GM18519 (cell line): Measurements from ENCODE around the gene ARL13B.
"Not testable (repeated sequence)": the region's sequence is repeated elsewhere in the genome, so short reads cannot be mapped to it uniquely, and the experiment has no call there.

Experiments
- ATAC-seq: cut with Tn5 transposase; IDR thresholded peaks from one replicate; pipeline ENCODE4 v1.9.1; 2021; ENCODE audit warnings: mild to moderate bottlenecking, moderate library complexity; ENCODE audit not compliant: unreplicated experiment, low FRiP score

The ARL13B gene

DNA sequence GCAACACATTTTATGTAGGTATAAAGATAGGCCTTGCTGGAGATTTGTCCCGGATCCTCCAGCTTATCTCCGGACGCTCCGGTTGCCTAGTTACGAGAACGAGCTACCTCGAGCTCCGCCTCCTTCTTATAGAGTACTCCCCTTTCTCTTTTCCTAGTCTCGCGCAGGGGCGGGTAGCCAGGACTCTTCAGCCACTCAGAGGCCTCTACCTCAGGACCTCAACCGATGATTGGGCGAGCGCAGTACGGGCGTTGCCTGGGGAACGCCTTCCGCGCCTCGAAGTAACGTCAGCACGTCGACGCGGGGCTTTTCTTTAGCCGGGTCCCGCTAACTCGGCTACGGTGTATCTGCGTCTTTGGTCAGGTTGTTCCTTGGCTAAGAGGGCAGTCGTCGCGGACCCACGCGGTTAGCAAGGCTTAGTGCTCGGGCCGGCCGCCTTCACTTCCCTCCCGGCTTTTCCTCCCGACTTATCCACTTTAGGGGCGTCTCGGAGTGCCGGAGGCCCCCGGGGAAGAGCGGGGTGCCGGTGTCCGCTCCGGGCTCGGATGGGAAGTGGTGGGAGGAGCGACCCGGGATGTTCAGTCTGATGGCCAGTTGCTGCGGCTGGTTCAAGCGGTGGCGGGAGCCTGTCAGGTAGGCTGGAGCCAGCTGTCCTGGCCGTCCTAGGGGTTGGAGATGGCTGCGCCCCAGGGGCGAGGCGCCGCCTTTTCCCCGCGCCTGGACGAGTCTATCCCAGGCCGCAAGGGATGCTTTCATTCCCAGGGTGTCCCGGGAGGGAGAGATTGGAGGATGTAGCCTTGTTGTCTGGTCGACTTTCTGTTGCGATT lies at the start of gene ARL13B:
Gene ARL13B (plus strand): TSS at position 306 of the 827 bp plus-strand sequence. CDS start 269 bp downstream, at position 575.
- ATAC-seq: peak; percentile 100

- no peak for ATAC-seq
Observed at GRCh38 chr3:93931597-93932229, 48.2 kb upstream of the ARL13B start.

DNA sequence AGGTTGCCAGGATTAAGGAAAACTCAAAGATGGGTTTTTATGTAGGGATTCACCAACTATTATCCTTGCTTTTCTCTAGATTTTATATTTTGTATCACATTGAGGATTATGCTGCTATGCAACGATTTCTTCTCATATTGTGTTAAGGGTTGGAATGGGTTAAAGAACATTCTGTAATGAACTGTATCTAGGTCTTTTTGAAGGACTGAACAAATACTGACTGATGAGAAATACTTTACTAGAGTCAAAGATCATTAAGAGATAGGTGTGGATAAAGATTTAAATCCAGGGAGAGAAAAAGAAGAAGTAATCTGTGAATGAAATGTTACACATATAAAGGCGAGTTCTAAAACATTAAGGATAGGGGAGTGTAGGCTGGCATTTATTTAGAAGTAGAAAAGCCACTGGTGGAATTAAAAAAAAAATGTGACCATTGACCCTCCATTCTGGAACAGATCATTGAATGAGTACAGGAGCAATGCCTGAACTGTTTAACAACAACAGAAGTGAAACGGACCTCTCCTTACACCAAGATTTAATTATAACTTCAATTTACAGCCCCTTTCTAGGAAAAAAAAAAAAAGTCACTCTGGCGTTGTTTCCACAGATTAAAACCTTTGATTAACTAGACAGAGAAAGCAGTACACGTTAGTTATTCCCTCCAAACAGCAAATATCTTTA lies 45.4 kb upstream of the ARL13B start:
- ATAC-seq: no peak

DNA sequence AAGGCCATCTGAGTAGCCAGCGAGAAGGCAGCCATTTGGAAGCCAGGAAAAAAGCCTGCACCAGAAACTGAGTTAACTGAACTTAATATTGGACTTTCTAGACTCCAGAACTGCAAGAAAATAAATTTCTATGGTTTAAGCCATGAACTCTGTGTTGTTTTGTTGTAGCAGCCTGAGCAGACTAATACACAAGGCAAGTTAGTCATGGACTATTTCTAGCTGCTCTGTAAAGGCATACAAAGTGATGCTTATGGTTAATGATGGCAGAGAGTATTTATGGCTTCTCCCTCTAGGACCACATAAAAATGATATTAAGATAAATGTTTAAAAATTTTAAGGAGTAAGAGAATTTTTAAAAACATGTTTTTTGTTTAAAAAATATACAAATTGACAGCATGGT lies 43.4 kb upstream of the ARL13B start:
- ATAC-seq: no peak

DNA sequence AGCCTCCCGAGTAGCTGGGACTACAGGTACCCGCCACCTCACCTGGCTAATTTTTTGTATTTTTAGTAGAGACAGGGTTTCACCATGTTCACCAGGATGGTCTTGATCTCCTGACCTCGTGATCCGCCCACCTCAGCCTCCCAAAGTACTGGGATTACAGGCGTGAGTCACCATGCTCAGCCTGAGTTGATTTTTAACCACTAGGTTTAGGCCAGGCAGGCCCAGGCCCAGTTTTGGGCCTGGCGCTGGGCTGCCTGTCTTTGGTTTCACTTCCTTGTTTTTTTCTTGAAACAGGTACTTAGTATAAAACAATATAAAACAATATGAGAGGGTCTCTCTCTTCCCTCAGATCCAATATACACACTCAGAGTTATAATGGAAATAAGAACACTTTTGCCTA lies 42.5 kb upstream of the ARL13B start:
- not testable (repeated sequence) for ATAC-seq

DNA sequence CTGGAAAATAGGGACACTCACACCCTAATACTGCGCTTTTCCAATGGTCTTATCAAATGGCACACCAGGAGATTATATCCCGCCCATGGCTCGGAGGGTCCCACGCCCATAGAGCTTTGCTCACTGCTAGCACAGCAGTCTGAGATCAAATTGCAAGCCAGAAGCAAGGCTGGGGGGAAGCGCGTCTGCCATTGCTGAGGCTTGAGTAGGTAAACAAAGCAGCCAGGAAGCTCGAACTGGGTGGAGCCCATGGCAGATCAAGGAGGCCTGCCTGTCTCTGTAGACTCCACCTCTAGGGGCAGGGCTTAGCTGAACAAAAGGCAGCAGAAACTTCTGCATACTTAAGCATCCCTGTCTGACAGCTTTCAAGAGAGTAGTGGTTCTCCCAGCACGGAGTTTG lies 30.0 kb upstream of the ARL13B start:
- ATAC-seq: not testable (repeated sequence)

DNA sequence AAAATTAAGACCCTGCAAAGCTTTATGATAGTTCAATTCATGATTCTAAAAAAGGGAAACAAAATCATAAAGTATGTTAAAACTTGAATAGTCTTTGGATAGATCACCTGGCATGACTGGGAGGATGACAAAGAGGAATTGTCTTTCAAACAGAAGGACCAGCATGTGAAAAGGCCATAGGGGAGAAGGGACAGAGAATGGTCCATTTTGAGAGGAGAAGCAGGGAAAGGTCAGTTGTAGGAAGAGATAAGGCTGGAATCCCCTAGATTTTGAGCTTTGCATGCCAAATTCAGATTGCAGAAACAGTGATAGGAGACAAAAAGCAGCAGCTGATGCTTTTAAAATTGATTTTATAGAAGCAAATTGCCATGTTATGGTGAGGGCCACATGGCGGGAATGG lies 18.9 kb upstream of the ARL13B start:
- no peak for ATAC-seq

- ATAC-seq: no peak
Observed at GRCh38 chr3:93961489-93961888, 18.5 kb upstream of the ARL13B start.

- no peak for ATAC-seq
Observed at GRCh38 chr3:93962798-93963197, 17.2 kb upstream of the ARL13B start.

DNA sequence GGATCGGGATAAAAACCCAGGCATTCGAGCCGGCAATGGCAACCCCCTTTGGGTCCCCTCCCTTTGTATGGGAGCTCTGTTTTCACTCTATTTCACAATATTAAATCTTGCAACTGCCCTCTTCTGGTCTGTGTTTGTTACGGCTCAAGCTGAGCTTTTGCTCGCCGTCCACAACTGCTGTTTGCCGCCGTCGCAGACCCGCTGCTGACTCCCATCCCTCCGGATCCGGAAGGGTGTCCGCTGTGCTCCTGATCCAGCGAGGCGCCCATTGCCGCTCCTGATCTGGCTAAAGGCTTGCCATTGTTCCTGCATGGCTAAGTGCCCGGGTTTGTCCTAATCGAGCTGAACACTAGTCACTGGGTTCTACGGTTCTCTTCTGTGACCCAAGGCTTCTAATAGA lies 14.8 kb upstream of the ARL13B start:
- not testable (repeated sequence) for ATAC-seq

DNA sequence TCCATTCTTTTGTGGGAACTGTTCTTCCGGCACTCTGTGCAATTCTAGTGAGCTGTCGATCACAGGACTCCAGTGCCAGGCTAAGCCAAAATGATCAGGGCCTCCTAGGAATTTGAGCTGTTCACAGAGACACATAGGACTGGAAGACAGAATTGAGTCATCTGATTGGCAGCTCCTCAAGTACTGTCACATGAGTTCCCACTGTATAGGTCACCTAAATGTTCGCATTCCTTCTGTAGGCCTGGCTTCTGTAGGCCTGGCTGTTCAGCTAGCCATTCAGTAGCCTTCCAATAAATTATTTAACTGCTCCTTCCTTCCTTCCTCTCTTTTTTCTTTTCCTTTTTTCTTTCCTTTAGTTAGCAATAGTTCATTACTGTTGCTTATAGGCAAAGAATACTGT lies 10.5 kb upstream of the ARL13B start:
- ATAC-seq: no peak

DNA sequence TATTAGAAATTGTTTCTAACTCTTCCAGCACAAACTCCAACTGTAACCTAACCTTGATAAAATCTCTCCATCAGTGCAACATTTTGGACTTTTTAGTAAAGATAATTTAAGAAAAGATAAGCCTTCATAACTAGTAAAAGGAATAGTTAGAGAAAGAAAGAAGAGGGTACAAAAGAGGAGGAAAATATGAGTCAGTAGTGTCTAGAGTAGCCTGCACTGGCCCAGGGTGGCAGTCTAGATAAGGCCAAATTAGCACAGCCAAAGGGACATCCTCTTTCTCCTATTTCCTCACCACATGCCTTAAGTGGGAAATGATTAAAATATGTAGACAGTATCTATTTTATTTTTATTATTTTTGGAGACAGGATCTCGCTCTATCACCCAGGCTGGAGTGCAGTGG lies 10.0 kb upstream of the ARL13B start:
- ATAC-seq: no peak

DNA sequence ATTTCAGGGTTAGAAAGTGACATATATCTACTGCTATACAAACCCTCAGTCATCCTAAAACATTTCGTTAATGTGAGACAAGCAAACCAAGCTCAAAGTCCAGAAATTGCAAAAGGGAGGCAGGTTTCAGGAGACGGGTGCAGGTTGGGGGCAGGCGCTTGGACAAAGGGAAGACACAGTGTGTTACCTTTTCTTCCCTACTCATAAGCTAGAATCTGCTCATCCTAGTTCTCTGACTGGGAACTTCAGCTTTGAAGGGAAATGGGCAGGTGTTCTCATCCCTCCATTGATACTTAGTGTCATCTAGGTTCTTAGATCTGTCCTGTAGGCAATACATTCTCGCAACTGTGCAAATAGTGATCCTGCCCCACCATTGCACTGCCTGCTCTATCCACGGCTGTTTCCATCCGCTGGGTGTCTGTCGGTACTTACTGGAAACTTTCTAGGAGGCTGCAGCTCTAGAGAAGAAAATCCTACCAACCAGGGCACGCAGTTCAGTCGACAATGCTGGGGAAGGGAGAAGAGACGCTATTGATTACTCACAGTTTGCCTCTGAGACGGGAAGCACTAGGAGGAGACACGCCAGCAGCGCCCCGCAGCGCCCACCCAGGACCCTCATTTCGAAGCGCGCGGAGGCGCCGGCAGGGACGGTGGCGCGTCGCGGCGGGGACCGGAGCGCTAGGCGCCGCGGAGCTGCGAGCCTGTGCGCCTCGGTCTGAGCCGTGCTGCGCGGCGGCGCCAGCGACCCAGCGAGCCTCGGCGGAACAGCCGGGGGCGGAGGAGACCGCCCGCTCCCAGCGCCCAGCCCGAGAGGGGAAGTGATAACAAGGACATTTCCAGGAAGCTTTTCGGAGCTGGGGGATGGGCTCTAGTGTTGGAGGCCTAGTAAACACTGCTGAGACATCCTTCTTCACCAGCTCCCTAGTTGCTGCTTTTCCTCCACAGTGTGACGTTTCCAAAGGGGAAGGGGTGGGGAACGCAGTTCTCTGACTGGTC lies 6.5 kb upstream of the ARL13B start, which contains the start of gene PROS1:
Gene PROS1 (minus strand): TSS at position 766 of the 996 bp plus-strand sequence. CDS start 147 bp downstream, at position 619.
- ATAC-seq: peak; percentile 65

DNA sequence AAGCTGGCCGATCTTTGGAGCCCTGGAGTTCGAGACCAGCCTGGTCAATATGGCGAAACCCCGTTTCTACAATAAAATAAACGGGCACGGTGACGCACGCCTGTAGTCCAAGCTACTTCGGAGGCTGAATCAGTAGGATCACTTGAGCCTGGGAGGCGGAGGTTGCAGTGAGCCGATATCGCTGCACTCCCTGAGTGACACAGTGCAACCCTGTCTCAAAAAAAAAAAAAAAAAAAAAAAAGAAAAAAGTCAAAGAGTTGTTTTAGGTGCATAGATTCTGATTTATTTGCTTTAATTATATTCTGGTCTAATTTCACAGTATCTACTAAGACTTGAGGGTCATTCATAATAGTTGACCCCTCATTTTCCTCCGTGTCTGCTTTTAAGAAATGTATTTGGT lies 1.7 kb downstream of the ARL13B start:
- ATAC-seq: no peak

DNA sequence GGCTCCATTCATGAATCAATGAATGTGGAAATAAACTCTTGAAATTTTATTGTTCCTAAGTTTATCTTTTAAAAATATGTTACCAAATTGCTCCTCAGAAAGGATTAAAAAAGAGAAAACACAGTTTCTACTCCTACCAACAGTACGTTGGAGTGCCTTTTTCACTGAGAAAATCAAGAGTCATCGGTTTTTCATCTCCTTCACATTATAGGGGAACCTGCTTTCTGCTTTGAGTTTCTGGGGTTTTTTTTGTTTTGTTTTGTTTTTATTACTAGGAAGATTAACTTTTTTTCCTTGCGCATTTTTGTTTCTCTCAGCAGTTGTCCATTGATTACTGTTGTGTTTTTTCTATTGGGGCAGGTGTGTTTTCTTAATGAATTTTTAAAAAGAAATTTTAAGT lies 3.5 kb downstream of the ARL13B start:
- ATAC-seq: no peak

DNA sequence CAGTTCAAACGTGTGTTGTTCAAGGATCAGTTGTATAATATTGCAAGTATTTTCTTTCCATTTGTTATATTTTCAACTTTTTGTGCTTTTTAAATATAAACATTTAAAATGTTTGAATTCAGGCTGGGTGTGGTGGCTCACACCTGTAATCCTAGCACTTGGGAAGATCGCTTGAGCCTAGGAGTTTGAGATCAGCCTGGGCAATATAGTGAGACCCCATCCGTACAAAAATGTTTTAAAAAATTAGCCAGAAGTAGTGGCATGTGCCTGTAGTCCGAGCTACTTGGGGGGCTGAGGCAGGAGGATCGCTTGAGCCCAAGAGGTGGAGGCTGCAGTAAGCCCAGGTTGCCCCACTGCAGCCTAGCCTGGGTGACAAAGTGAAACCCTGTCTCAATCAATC lies 4.7 kb downstream of the ARL13B start:
- no peak for ATAC-seq

DNA sequence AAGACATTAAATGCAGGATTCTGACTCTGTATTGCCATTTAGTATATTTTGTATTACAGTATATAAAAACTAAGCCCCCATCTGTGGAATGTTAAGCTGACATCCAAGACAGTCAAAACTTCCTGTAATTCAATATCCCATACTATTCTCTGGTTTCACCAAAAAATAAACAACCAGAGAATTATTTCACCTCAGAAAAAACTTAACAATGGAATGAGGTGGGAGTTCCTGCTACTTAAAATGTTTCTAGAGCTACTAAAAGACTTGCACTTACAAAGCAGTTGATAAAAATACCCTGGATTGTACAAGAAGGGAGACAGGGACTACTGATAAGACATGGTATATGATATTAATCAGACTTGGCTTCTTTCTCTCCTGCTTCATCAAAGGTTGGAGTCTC lies 8.3 kb downstream of the ARL13B start:
- ATAC-seq: no peak

DNA sequence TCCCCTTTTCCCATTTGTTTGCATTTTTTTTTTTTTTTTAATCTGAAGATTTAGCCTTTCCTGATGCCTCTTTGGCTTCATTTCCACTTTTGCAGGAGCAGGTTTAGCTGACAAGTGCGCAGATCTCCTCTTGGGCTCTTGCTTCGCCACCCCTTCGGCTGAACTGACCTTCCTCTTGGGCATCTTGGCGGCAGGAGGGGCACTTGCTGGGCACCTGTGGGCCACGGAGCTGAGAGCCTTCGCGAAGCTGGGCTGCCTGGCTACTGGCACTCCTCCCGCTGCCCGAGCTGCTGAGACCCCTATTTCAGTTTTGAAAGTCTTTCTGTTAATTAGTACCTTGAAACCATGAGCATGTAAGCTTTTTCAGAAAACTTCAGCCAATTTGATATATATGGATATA lies 8.8 kb downstream of the ARL13B start:
- ATAC-seq: no peak

- ATAC-seq: no peak
Observed at GRCh38 chr3:93989241-93989640, 9.3 kb downstream of the ARL13B start.

DNA sequence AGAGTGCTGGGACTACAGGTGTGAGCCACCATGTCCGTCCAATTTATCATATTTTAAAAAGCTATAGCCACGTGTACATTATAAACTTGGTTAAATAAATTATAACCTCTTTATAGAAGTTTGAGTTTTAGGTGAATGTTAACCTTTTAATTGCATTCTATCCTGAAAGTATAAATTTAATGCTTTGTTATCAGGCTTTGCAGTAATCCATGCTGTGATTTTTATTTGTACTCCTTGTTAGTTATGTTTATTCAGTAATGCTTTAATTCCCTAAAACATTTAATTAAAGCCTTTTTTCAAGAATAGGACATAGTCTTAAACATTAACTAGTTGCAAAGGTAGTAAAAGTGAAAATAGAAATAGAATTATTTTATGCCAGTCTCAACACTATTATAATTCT lies 11.7 kb downstream of the ARL13B start:
- ATAC-seq: no peak
